Stimulated activated CD4-positive, alpha-beta T cell treated with anti-CD3 and anti-CD28 coated beads, Interleukin-12 subunit alpha, Interleukin-12 subunit beta, amount 100 ng/mL, for 24 hours (primary cell): Measurements from ENCODE around the gene DSP.

Experiments used
- DNase-seq, 2 experiments: peaks; one replicate each; pipeline ENCODE4 v3.0.0-alpha.2; 2020; ENCODE audit warnings: low read depth in 2 of 2

The DSP gene

GRCh38 chr6:7561153-7561964, 19.9 kb downstream of the DSP start:
- DNase-seq: no peak

GRCh38 chr6:7562769-7563168, 21.3 kb downstream of the DSP start:
- no peak for DNase-seq

GRCh38 chr6:7566107-7566506, 24.6 kb downstream of the DSP start:
- no peak for DNase-seq

DNA sequence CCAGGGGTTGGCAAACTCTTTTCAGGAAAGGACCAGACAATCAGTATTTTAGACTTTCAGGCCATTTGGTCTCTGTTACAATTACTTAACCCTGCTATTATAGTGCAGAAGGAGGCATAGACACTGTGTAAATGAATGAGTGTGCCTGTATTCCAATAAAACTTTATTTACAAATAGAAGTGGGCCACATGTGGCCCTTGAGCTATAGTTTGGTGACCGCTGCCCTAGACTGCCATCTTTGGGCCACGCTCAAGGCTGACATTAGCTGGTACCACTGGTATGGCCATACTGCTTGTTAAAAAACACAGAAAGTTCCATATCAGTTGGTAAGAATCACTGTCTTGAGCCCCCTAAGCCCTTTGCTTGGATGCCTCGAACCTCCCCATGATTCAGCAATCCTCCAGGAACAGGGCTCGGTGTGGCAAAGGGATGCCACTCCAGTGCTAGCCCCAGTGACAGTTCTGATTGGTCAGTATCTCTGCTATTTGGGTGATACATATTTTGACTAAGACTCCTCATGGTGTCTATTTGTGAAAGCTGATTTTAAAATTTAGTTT, 25.2 kb downstream of the DSP start:
- no peak for DNase-seq

- DNase-seq: no peak
Measured at GRCh38 chr6:7568021-7568420, 26.6 kb downstream of the DSP start.

DNA sequence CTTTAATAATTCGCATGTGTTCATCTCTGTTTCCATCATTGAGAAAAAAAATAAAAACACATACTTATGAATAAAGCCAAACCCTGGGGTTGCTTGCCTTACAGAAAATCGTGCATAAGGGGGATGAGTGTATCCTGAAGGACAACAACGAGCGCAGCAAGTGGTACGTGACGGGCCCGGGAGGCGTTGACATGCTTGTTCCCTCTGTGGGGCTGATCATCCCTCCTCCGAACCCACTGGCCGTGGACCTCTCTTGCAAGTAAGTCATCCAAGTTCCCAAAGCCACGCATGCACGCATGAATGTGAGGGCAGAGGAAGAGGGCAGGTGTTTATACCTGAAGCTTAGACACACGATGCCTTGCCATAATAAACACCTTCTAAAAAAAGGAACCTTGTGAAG, 27.6 kb downstream of the DSP start:
- no peak for DNase-seq

- DNase-seq: no peak
Measured at GRCh38 chr6:7572213-7572943, 30.9 kb downstream of the DSP start.

DNA sequence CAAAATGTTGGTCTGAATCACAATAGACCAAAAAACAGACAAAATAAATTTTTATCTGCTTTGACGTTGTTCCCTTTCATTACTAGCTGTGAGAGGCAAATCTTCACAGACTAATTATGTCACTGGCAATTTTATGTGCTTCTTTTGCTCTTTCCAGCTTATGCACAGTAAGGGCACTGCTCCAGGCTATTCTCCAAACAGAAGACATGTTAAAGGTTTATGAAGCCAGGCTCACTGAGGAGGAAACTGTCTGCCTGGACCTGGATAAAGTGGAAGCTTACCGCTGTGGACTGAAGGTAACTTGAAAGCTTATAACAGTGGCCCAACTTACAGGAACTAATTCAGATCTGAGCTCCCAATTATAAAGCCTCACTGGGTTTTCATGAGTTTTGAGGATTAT, 33.0 kb downstream of the DSP start:
- DNase-seq: no peak

GRCh38 chr6:7578516-7578915, 37.0 kb downstream of the DSP start:
- no peak for DNase-seq

- no peak for DNase-seq
Measured at GRCh38 chr6:7578931-7579330, 37.5 kb downstream of the DSP start.

DNA sequence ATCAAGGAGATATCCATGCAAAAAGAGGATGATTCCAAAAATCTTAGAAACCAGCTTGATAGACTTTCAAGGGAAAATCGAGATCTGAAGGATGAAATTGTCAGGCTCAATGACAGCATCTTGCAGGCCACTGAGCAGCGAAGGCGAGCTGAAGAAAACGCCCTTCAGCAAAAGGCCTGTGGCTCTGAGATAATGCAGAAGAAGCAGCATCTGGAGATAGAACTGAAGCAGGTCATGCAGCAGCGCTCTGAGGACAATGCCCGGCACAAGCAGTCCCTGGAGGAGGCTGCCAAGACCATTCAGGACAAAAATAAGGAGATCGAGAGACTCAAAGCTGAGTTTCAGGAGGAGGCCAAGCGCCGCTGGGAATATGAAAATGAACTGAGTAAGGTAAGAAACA, 38.4 kb downstream of the DSP start:
- no peak for DNase-seq

GRCh38 chr6:7580537-7580926, 39.1 kb downstream of the DSP start:
- no peak for DNase-seq

DNA sequence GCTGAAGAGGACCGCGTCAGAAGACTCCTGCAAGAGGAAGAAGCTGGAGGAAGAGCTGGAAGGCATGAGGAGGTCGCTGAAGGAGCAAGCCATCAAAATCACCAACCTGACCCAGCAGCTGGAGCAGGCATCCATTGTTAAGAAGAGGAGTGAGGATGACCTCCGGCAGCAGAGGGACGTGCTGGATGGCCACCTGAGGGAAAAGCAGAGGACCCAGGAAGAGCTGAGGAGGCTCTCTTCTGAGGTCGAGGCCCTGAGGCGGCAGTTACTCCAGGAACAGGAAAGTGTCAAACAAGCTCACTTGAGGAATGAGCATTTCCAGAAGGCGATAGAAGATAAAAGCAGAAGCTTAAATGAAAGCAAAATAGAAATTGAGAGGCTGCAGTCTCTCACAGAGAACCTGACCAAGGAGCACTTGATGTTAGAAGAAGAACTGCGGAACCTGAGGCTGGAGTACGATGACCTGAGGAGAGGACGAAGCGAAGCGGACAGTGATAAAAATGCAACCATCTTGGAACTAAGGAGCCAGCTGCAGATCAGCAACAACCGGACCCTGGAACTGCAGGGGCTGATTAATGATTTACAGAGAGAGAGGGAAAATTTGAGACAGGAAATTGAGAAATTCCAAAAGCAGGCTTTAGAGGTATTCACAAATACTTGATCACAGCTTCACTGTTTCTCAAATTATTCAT, 39.6 kb downstream of the DSP start:
- DNase-seq: no peak

- no peak for DNase-seq
Measured at GRCh38 chr6:7585287-7585930, 43.9 kb downstream of the DSP start.

GRCh38 chr6:7587631-7588100, 46.2 kb downstream of the DSP start:
- DNase-seq: no peak

DNA sequence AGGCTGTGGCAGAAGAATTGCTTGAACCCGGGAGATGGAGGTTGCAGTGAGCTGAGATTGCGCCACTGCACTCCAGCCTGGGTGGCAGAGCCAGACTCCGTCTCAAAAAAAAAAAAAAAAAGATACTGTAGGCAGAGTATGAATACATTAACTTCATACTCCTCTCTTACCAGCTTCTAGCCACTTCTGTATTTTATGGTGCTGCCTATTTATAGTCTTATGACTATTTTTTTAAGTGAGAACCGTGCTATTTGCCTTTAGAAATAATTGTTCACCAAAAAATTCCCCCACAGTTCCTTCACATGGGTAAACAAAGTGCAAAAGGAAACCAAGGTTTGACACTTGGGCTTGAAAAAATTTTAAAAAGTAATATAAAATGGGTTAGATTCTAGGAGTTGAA, 47.0 kb downstream of the DSP start:
- no peak for DNase-seq

DNA sequence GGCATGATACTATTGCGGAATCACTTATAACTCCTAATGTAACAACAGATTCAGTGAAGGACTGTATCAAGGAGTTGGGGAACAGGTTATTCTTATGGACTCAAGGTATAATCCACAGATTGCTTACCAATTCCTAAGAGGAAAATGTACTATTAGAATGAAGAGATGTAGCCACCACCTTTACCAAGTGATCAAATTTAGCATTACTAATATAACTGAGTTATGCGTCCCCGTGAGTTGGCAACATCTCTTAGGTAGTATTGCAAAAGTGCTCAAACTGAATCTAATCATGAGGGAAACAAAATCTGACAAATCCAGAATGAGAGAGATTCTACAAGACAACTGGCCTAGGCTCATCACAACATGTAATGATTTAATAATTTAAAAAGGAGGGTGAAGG, 47.8 kb downstream of the DSP start:
- DNase-seq: no peak

DNA sequence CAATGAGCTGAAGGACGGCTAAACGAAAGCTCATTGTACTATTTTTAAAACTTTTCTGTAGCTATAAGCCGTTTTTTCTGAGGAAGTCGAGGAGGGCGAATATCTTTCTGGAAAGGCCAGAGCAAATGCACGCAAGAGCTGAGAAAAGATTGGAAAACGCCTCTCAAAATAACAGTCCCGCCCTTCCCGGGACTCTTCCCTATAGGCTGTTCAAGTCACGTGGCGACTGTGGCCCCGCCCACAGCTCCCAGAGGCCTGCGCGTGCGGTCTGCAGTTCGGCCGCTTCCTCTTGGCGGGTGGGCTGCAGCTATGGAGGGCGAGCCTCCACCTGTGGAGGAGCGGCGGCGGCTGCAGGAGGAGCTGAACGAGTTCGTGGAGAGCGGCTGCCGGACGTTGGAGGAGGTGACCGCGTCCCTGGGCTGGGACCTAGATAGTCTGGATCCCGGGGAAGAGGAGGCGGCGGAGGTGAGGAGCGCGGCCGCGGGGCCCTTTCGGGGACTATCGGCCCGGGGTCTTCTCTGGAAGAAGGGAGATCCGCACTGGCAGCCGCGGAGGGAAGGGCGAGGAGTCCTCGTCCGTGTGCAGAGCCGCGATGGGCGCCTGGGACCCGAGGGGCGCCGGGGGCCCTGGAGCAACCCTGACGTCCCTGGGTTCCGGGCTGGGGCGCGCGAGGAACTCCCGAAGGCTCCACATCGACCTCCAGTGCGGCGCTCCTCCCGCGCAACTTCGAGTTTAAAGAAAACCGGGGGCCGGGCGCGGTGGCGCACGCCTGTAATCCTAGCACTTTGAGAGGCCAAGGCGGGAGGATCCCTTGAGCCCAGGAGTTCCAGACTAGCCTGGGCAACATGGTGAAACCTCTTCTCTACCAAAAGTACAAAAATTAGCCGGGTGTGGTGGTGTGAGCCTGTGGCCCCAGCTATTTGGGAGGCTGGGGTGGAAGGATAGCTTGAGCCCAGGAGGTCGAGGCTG, 48.8 kb downstream of the DSP start, which contains the start of gene SNRNP48:
Gene SNRNP48, plus strand, starts transcription at position 250 of the 969 bp plus-strand sequence. Its CDS starts 60 bp downstream, at position 310.
- DNase-seq: peak; percentile 79 to 91

- no peak for DNase-seq
Measured at GRCh38 chr6:7590918-7591302, 49.4 kb downstream of the DSP start.

DNA sequence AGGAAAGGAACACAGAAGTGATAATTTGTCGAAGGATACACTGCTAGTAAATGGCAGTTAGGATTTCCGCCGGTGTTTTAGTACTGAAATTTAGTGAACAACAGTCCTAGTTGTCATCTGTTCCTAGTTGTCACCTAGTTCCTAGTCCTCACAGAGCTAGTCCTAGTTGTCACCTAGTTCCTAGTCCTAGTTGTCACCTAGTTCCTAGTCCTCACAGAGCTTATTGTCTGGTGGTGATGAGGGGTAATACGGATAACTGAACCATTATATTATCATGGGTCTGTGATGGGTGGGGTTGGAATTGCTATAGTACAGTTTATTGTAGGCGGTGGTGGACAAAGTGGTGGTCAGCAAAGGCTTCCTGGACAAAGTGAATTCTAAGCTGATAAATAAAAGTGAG, 50.3 kb downstream of the DSP start:
- no peak for DNase-seq

DNA sequence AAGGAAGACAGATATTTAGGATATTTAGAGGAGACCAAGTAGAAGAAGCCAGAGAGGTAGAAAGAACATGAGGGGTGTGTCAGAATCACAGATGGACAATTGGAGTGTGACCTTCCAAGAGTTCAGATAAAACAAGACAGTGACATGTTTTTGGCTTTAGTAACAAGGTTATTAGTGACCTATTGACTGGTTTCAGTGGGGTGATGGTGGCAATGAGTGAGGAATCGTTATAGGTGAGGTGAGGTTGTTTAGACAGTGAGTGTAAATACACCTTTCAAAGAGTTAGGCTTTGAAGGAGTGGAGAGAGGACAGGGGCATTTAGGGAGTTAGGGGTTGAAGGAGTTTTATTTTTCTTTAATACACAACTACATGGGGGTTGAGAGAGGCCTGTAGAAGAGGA, 51.8 kb downstream of the DSP start:
- DNase-seq: no peak
